Mesenchymal stem cell (in vitro differentiated cells and primary cell): ENCODE data around the gene RYR2.

Experiments used
- DNase-seq: peaks from one replicate; pipeline ENCODE4 v3.0.0-alpha.2; 2013
- H2AFZ ChIP-seq: one replicate; pipeline ENCODE4 v1.6.1; 2013; ENCODE audit warnings: low read depth, mild to moderate bottlenecking, control low read depth, inconsistent platforms, low read length, moderate library complexity
- H2AK5ac ChIP-seq: 2 replicates; pipeline ENCODE4 v1.6.1; 2013; ENCODE audit warnings: low read length, moderate library complexity, mild to moderate bottlenecking, inconsistent platforms; ENCODE audit not compliant: severe bottlenecking
- H2BK120ac ChIP-seq: one replicate; pipeline ENCODE4 v1.6.1; 2013; ENCODE audit warnings: low read depth, mild to moderate bottlenecking, inconsistent platforms, low read length, moderate library complexity
- H2BK12ac ChIP-seq, 2 experiments: one replicate each; pipeline ENCODE4 v1.6.1; 2013; ENCODE audit warnings: inconsistent platforms in 2 of 2, low read length in 2 of 2, mild to moderate bottlenecking in 2 of 2, moderate library complexity in 2 of 2, control low read depth in 1 of 2
- H2BK15ac ChIP-seq: one replicate; pipeline ENCODE4 v1.6.1; 2013; ENCODE audit warnings: mild to moderate bottlenecking, low read depth, inconsistent platforms; ENCODE audit not compliant: poor library complexity, severe bottlenecking
- H2BK5ac ChIP-seq: 2 replicates; pipeline ENCODE4 v1.6.1; 2013; ENCODE audit warnings: low read depth, mild to moderate bottlenecking, low read length, control low read depth, inconsistent platforms; ENCODE audit not compliant: poor library complexity, severe bottlenecking
- H3K14ac ChIP-seq, 2 experiments: one replicate each; pipeline ENCODE4 v1.6.1; 2013; ENCODE audit warnings: inconsistent platforms in 2 of 2, low read length in 2 of 2, control low read depth in 1 of 2, mild to moderate bottlenecking in 1 of 2, moderate library complexity in 1 of 2
- H3K18ac ChIP-seq, 2 experiments: one replicate each; pipeline ENCODE4 v1.6.1; 2013; ENCODE audit warnings: inconsistent platforms in 2 of 2, low read length in 2 of 2, control low read depth in 1 of 2, low read depth in 1 of 2, mild to moderate bottlenecking in 1 of 2
- H3K23ac ChIP-seq, 2 experiments: one replicate each; pipeline ENCODE4 v1.6.1; 2013; ENCODE audit warnings: inconsistent platforms in 2 of 2, low read length in 2 of 2, mild to moderate bottlenecking in 2 of 2, moderate library complexity in 2 of 2, control low read depth in 1 of 2
- H3K27ac ChIP-seq: 2 replicates; pipeline ENCODE4 v1.5.1; 2013; ENCODE audit warnings: mild to moderate bottlenecking, moderate library complexity, low read length, control low read depth, inconsistent platforms; ENCODE audit not compliant: poor library complexity, severe bottlenecking
- H3K27me3 ChIP-seq, 2 experiments: 2 replicates each; pipeline versions ENCODE4 v1.6.1 to v1.7.0; 2013; ENCODE audit warnings: low read length in 2 of 2, mild to moderate bottlenecking in 2 of 2, moderate library complexity in 2 of 2, control low read depth in 1 of 2, inconsistent platforms in 1 of 2; ENCODE audit not compliant: control insufficient read depth in 1 of 2, insufficient read depth in 1 of 2
- H3K36me3 ChIP-seq, 2 experiments: 2 replicates each; pipeline versions ENCODE4 v1.6.1 to v1.7.0; 2013; ENCODE audit warnings: low read length in 2 of 2, control low read depth in 1 of 2, inconsistent platforms in 1 of 2, low read depth in 1 of 2, mild to moderate bottlenecking in 1 of 2; ENCODE audit not compliant: insufficient read depth in 2 of 2, control insufficient read depth in 1 of 2
- H3K4ac ChIP-seq, 2 experiments: one replicate each; pipeline ENCODE4 v1.6.1; 2013; ENCODE audit warnings: inconsistent platforms in 2 of 2, low read length in 2 of 2, mild to moderate bottlenecking in 2 of 2, moderate library complexity in 2 of 2, control low read depth in 1 of 2, low read depth in 1 of 2
- H3K4me1 ChIP-seq: 2 replicates; pipeline ENCODE4 v1.6.1; 2013; ENCODE audit warnings: low read depth, low read length, control low read depth; ENCODE audit not compliant: control insufficient read depth, insufficient read depth
- H3K4me2 ChIP-seq: 2 replicates; pipeline ENCODE4 v1.6.1; 2013; ENCODE audit warnings: low read length, mild to moderate bottlenecking, inconsistent platforms; ENCODE audit not compliant: poor library complexity, severe bottlenecking
- H3K4me3 ChIP-seq, 2 experiments: 2 replicates each; pipeline versions ENCODE4 v1.5.1 to v1.7.0; 2013; ENCODE audit warnings: low read length in 2 of 2, mild to moderate bottlenecking in 2 of 2, control low read depth in 1 of 2, low read depth in 1 of 2; ENCODE audit not compliant: insufficient read depth in 1 of 2
- H3K79me1 ChIP-seq: replicated peaks from 2 replicates; pipeline ENCODE4 v1.6.1; 2013; ENCODE audit warnings: mild to moderate bottlenecking, control low read depth, low read length, inconsistent platforms; ENCODE audit not compliant: poor library complexity, severe bottlenecking
- H3K9ac ChIP-seq: 2 replicates; pipeline ENCODE4 v1.7.0; 2013; ENCODE audit warnings: mild to moderate bottlenecking, low read length, moderate library complexity
- H3K9me3 ChIP-seq: 2 replicates; pipeline ENCODE4 v1.7.0; 2013; ENCODE audit warnings: mild to moderate bottlenecking, low read length; ENCODE audit not compliant: control insufficient read depth
- H4K8ac ChIP-seq: one replicate; pipeline ENCODE4 v1.6.1; 2013; ENCODE audit warnings: inconsistent platforms, mild to moderate bottlenecking, low read length, moderate library complexity
- H4K91ac ChIP-seq: one replicate; pipeline ENCODE4 v1.6.1; 2013; ENCODE audit warnings: mild to moderate bottlenecking, low read length, inconsistent platforms
- WGBS: methylation state at CpG from one replicate; pipeline ENCODE4 v1.1.7; 2013; ENCODE audit warnings: mixed read lengths; 5-methylcytosine and 5-hydroxymethylcytosine counted together

RYR2 gene

DNA sequence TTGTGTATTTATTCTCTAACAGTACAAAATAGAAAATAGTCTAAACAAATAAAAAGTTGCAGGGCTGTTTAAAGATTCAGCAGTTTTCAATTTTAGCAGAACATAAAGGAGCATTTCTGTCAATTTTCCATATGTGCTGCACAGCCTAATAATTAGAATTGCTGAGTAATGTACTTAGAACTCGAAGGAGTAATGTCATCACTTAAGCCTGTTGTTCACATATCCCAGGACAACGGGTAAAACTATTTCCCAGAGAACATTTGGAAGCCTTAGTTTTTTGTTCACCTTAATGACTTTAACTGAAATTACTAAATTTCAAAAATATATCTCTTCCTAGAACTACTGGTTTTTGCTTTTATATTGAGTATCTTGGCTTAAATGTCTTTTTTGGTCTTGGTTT lies 767.1 kb downstream of the RYR2 start:
- H2BK15ac ChIP-seq = no peak overlapping the region
- no peak overlapping the region for H3K23ac ChIP-seq
- no peak overlapping the region for H3K4ac ChIP-seq
- H3K79me1 ChIP-seq = no peaks in the 10 kb centered on the region
- no peak overlapping the region for H3K18ac ChIP-seq
- H2BK120ac ChIP-seq = no peak overlapping the region
- no peak overlapping the region for H2AFZ ChIP-seq
- no peak overlapping the region for H4K91ac ChIP-seq
- no peak overlapping the region for H3K9ac ChIP-seq
- H2AK5ac ChIP-seq = no peak overlapping the region
- DNase-seq = no peak
- no peak overlapping the region for H3K27ac ChIP-seq
- no peak overlapping the region for H4K8ac ChIP-seq
- no peak overlapping the region for H3K4me3 ChIP-seq
- no peak overlapping the region for H2BK5ac ChIP-seq
- H2BK12ac ChIP-seq = no peak overlapping the region
- no peaks in the 10 kb centered on the region for H3K9me3 ChIP-seq
- H3K36me3 ChIP-seq = no peaks in the 10 kb centered on the region
- no peak overlapping the region for H3K4me2 ChIP-seq
- no peaks in the 10 kb centered on the region for H3K27me3 ChIP-seq
- H3K4me1 ChIP-seq = no peaks in the 10 kb centered on the region
- no CpG with 5 or more reads among the region's 2 CpGs for WGBS
- H3K14ac ChIP-seq = no peak overlapping the region

DNA sequence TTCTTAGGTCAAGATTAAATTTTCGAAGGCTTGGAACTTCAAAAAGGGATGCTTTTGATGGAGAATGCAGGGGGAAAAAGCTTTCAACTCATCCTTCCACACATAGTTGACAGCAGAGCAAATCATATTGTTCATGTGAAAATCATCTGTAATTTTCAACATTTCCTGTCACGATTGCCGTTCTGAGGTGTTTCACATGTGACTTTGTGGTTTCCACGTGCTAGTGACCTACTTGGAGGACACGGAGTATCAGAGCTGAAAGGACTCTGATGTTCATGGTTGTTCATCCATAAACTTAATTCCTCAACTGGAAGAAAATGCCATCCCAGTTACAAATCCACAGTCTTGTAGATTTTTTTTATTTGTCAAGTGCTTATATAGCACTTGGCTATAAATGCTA lies 769.6 kb downstream of the RYR2 start:
- no peak overlapping the region for H4K8ac ChIP-seq
- no peaks in the 10 kb centered on the region for H3K9me3 ChIP-seq
- no peak overlapping the region for H2AK5ac ChIP-seq
- H3K27me3 ChIP-seq = no peaks in the 10 kb centered on the region
- WGBS = 91% methylated on average over 5 of the region's 5 CpGs
- no peak overlapping the region for H2BK5ac ChIP-seq
- H2BK15ac ChIP-seq = no peak overlapping the region
- H3K23ac ChIP-seq = no peak overlapping the region
- no peak overlapping the region for H3K18ac ChIP-seq
- no peak overlapping the region for H3K9ac ChIP-seq
- H3K4me1 ChIP-seq = no peaks in the 10 kb centered on the region
- H3K36me3 ChIP-seq = no peaks in the 10 kb centered on the region
- no peak overlapping the region for H3K14ac ChIP-seq
- no peak overlapping the region for H3K27ac ChIP-seq
- H2AFZ ChIP-seq = no peak overlapping the region
- no peak for DNase-seq
- H2BK120ac ChIP-seq = no peak overlapping the region
- H4K91ac ChIP-seq = no peak overlapping the region
- no peak overlapping the region for H3K4me2 ChIP-seq
- no peak overlapping the region for H2BK12ac ChIP-seq
- no peaks in the 10 kb centered on the region for H3K79me1 ChIP-seq
- H3K4ac ChIP-seq = no peak overlapping the region
- no peak overlapping the region for H3K4me3 ChIP-seq

DNA sequence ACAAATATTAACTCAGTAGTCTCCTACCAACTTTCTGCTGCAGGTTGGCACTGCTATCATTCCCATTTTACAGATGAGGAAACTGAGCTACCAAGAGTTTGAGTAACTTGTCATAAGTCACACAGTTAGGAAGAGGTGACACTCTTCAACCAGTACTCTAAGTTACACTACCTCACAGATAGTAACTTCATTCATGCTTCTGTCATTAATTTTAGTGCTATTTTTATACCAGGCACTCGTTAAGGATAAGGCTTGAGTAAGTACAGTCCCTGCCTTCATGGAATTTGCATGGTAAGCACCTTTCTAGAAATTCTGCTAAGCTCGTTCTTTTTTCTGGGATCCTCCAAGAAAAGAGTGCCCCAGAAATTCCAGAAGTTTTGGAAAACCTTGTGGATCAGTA lies 770.1 kb downstream of the RYR2 start:
- H3K27ac ChIP-seq = no peak overlapping the region
- no peaks in the 10 kb centered on the region for H3K79me1 ChIP-seq
- H3K18ac ChIP-seq = no peak overlapping the region
- H3K27me3 ChIP-seq = no peaks in the 10 kb centered on the region
- no peak overlapping the region for H2BK12ac ChIP-seq
- no peak overlapping the region for H3K9ac ChIP-seq
- no peak overlapping the region for H3K4me3 ChIP-seq
- H2AK5ac ChIP-seq = no peak overlapping the region
- no peaks in the 10 kb centered on the region for H3K4me1 ChIP-seq
- no peak overlapping the region for H2BK120ac ChIP-seq
- H3K23ac ChIP-seq = no peak overlapping the region
- H2BK15ac ChIP-seq = no peak overlapping the region
- no peak overlapping the region for H2BK5ac ChIP-seq
- 60% methylated on average over 2 of the region's 2 CpGs for WGBS
- H4K8ac ChIP-seq = no peak overlapping the region
- no peak for DNase-seq
- H3K4ac ChIP-seq = no peak overlapping the region
- no peaks in the 10 kb centered on the region for H3K9me3 ChIP-seq
- H3K36me3 ChIP-seq = no peaks in the 10 kb centered on the region
- H3K4me2 ChIP-seq = no peak overlapping the region
- H2AFZ ChIP-seq = no peak overlapping the region
- no peak overlapping the region for H4K91ac ChIP-seq
- H3K14ac ChIP-seq = no peak overlapping the region

DNA sequence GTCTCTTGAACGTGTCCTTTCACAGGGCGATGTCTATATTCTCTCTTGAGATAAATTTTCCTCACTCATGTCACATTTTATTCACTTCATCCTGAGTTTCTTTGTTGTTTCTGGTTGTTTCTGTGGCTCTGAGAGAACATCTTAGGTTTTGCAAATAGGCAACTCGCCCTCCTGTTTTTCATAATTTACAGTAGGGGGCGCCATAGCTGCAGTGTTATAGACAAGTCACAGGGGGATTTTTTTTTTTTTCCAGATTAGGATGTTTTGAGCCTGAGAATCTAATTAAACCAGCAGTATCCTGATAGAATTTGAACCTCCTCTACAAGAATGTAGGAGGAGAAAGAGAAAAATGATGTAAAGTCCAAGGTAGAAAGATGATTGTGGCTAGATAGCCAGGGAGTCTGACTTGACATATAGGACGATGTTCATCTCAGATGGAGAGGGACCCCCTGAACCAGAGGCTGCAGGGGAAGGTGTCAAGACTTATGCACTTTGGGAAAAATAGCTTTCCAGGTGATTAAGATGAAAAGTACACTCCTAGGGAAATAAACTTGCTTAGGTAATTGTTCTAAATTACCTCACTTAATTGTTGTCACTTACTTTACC lies 772.4 kb downstream of the RYR2 start:
- Histone ChIP-seq H3K27ac (no peak overlapping the region), H4K91ac (no peak overlapping the region), H3K27me3 (no peaks in the 10 kb centered on the region), H3K36me3 (no peaks in the 10 kb centered on the region), H3K4ac (no peak overlapping the region), H2BK12ac (no peak overlapping the region), H3K4me3 (no peak overlapping the region), H3K23ac (no peak overlapping the region), H2BK5ac (no peak overlapping the region), H3K9me3 (no peaks in the 10 kb centered on the region), H3K79me1 (no peaks in the 10 kb centered on the region), H3K4me1 (no peaks in the 10 kb centered on the region), H2BK15ac (no peak overlapping the region), H3K14ac (no peak overlapping the region), H2AFZ (no peak overlapping the region), H3K9ac (no peak overlapping the region), H2AK5ac (no peak overlapping the region), H2BK120ac (no peak overlapping the region), H3K18ac (no peak overlapping the region), H3K4me2 (no peak overlapping the region), H4K8ac (no peak overlapping the region)
- 71% methylated on average over 1 of the region's 5 CpGs for WGBS
- DNase-seq = peak; percentile 5
